Esophagus squamous epithelium (tissue), 4 donors: ENCODE measurements around the gene SEMA6B.

Experiments used
- CTCF ChIP-seq, 6 experiments: fragments of 450-650 bp in 4 of 6; fragments of 200-600 bp in 2 of 6; sonication (generic) in 2 of 6; IDR thresholded peaks; one replicate each; pipeline ENCODE4 v1.5.1; 2016 to 2019; ENCODE audit warnings: antibody characterized with exemption in 6 of 6, mild to moderate bottlenecking in 4 of 6, moderate library complexity in 4 of 6
- POLR2A ChIP-seq, 4 donors: fragments of 450-650 bp; IDR thresholded peaks; one replicate each; pipeline ENCODE4 v1.6.1; 2017; ENCODE audit warnings: antibody characterized with exemption in 4 of 4, mild to moderate bottlenecking in 4 of 4, moderate library complexity in 3 of 4

GRCh38 chr19:4498694-4499093, 60.8 kb downstream of the SEMA6B start:
- TF ChIP-seq CTCF (IDR thresholded peaks at IDR 0.05) (no peak), POLR2A (IDR thresholded peaks at IDR 0.05) (no peak)
